ENCODE results near the gene SLC3A2.

SLC3A2 gene

DNA sequence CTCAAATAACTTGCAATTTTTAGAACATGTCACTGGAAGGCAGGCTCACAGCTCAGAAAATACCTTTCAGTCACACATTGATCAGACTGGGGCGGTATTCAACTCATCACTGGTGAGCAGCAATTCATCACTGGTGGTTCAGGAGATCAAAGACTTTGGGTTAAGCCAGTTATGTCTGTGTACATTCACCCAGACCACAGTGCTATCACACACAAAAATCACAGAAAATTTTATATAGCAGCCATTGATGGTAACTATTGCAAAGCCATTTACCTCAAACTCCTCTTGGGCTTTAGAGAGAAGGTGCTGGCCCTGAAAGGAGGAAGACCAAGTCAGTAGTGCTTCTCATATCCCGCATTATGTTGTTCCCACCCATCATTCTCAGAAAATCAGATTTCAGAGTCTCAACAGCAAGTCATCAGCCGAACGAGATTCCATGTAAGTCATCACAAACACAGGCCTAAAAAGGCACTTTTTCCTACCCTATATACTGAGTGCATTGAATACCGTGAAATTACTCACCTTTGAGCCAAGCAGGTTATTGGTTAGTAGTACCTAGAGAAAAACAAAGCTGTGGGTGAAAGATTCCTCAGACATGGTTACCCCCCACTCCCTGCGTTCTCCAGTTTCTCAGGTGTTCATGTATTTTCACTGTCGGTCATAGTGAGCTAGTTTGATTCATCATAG is 27.3 kb upstream of the SLC3A2 start:
- in situ Hi-C loops (cut with MboI; ENCODE audit: low pct_unique_long_range_greater_than_20kb, low sequenced_read_pairs, unreplicated experiment): loop anchor here (25.0 kb wide), 1 partner anchor 441 kb away; the partner anchor contains the start of gene SCGB1A1
- TF ChIP-seq CTCF (IDR thresholded peaks at IDR 0.05; ENCODE audit: extremely low read depth, insufficient read depth, missing control alignments): no peak
- no peak for DNase-seq (ENCODE audit: low spot score)

GRCh38 chr11:62854013-62854824 is 26.5 kb upstream of the SLC3A2 start:
- DNase-seq (ENCODE audit: low spot score): no peak
- no peak for TF ChIP-seq CTCF (IDR thresholded peaks at IDR 0.05; ENCODE audit: extremely low read depth, insufficient read depth, missing control alignments)
- in situ Hi-C loops (cut with MboI; ENCODE audit: low pct_unique_long_range_greater_than_20kb, low sequenced_read_pairs, unreplicated experiment): loop anchor here (25.0 kb wide), 1 partner anchor 442 kb away; the partner anchor contains the start of gene SCGB1A1

GRCh38 chr11:62854825-62855570 is 25.7 kb upstream of the SLC3A2 start:
- in situ Hi-C loops (cut with MboI; ENCODE audit: low pct_unique_long_range_greater_than_20kb, low sequenced_read_pairs, unreplicated experiment): loop anchor here (25.0 kb wide), 1 partner anchor 443 kb away; the partner anchor contains the start of gene SCGB1A1
- DNase-seq (ENCODE audit: low spot score): no peak
- TF ChIP-seq CTCF (IDR thresholded peaks at IDR 0.05; ENCODE audit: extremely low read depth, insufficient read depth, missing control alignments): no peak

GRCh38 chr11:62855571-62856332 is 24.9 kb upstream of the SLC3A2 start:
- TF ChIP-seq CTCF (IDR thresholded peaks at IDR 0.05; ENCODE audit: extremely low read depth, insufficient read depth, missing control alignments): no peak
- DNase-seq (ENCODE audit: low spot score): peak; percentile 90
- in situ Hi-C loops (cut with MboI; ENCODE audit: low pct_unique_long_range_greater_than_20kb, low sequenced_read_pairs, unreplicated experiment): loop anchor here (25.0 kb wide), 1 partner anchor 443 kb away; the partner anchor contains the start of gene SCGB1A1

- DNase-seq (ENCODE audit: low spot score): no peak
- no peak for TF ChIP-seq CTCF (IDR thresholded peaks at IDR 0.05; ENCODE audit: extremely low read depth, insufficient read depth, missing control alignments)
- in situ Hi-C loops (cut with MboI; ENCODE audit: low pct_unique_long_range_greater_than_20kb, low sequenced_read_pairs, unreplicated experiment): loop anchor here (25.0 kb wide), 1 partner anchor 444 kb away; the partner anchor contains the start of gene SCGB1A1
These were observed 24.3 kb upstream of the SLC3A2 start for GRCh38 chr11:62856333-62856895.
